ENCODE results near the gene PLS3. TPM values are rescaled to one million over a fixed set of nuclear protein-coding genes. Genes with fewer than 3 reads are reported as not detected.
A peak's percentile ranks its signal among the peaks of the same experiment; 100 is the strongest.

PLS3 gene
- total and polyA plus RNA-seq, 2 of the 13 experiments (the other 11 are each of a cell fraction or from before 2014, with no cell fraction given): 55.7 to 99.9 TPM

- Histone ChIP-seq H4K20me1 (ENCODE audit: insufficient read depth, low read length) (0 out of 2 replicates have a peak, but pooled peaks cover 3% of the 10 kb centered on the region), H3K4me1 (ENCODE audit: insufficient read depth, low read length) (peaks cover 37% of the 10 kb centered on the region), H3K4me2 (ENCODE audit: low read depth, low read length) (peak overlapping the region; percentile 73), H2AFZ (ENCODE audit: low read length) (no peak overlapping the region), H3K36me3 (replicated peaks in 1 of 2; ENCODE audit: control insufficient read depth in 1 of 2, insufficient read depth in 2 of 2, low read length in 2 of 2) (no peaks in the 10 kb centered on the region), H3K4me3 (replicated peaks in 1 of 3; ENCODE audit: insufficient read depth in 1 of 3, low read depth in 2 of 3, low read length in 3 of 3) (peak overlapping the region; percentile 67 to 78 (median 69)), H3K9me3 (ENCODE audit: low read length) (no peaks in the 10 kb centered on the region), H3K79me2 (ENCODE audit: insufficient read depth, low read length) (peaks cover 39% of the 10 kb centered on the region), H3K9ac (ENCODE audit: insufficient read depth, low read depth, low read length) (peak overlapping the region; percentile 75), H3K27me3 (ENCODE audit: control insufficient read depth in 1 of 2, insufficient read depth in 2 of 2, low read length in 2 of 2) (no peaks in the 10 kb centered on the region; a peak in 1 of 5 replicates), H3K27ac (ENCODE audit: extremely low read length, insufficient read depth, low read length) (peak overlapping the region; percentile 78)
- 0% methylated on average over 3 of the region's 55 CpGs for WGBS (ENCODE audit: low lambda C conversion rate)
- DNase-seq (ENCODE audit: low spot score) (peak; percentile 4), ATAC-seq (peak; percentile 64), FAIRE-seq (no peak)
- ChIA-PET CTCF (ENCODE audit: low intra/inter-chr PET ratio, low total read pairs) (no interaction called here), POLR2A (interaction anchor here (0.9 to 2.6 kb wide), 2 partner anchors 21 to 217 kb away, joined by 3 to 18 read pairs; no protein-coding TSS in a partner anchor)
- in situ Hi-C loops (cut with HindIII; ENCODE audit: extremely low pct_ligation_motif_present, low pct_unique_long_range_greater_than_20kb): loop anchor here (5.0 kb wide), 1 partner anchor 230 kb away; no protein-coding TSS in a partner anchor
- BruUV-seq (replicated peaks): TSS peak; percentile 68
- intact Hi-C loops (cut with micrococcal nuclease; ENCODE audit: unreplicated experiment): loop anchor here (5.0 kb wide), 2 partner anchors 215 to 390 kb away; no protein-coding TSS in a partner anchor
- TF ChIP-seq KDM1A (CRISPR knock-in tag; IDR thresholded peaks at IDR 0.05) (no peak), NFKB2 (CRISPR knock-in tag; IDR thresholded peaks at IDR 0.05; ENCODE audit: borderline replicate concordance) (no peak), ZBTB14 (CRISPR knock-in tag; IDR thresholded peaks at IDR 0.05) (no peak), MAZ (IDR thresholded peaks at IDR 0.05; ENCODE audit: borderline replicate concordance, low read depth, low read length) (no peak), MAZ (CRISPR knock-in tag; IDR thresholded peaks at IDR 0.05; ENCODE audit: low read depth) (peak; percentile 6; the same call in 1 of the 2 replicates), JARID2 (CRISPR knock-in tag; IDR thresholded peaks at IDR 0.05; ENCODE audit: insufficient replicate concordance) (no peak), LCORL (IDR thresholded peaks at IDR 0.05) (no peak), LCORL (CRISPR knock-in tag; IDR thresholded peaks at IDR 0.05) (no peak), ZMYM4 (CRISPR knock-in tag; IDR thresholded peaks at IDR 0.05) (no peak), SP1 (IDR thresholded peaks at IDR 0.05) (no peak), SP1 (CRISPR knock-in tag; IDR thresholded peaks at IDR 0.05) (no peak), ZSCAN21 (CRISPR knock-in tag; IDR thresholded peaks at IDR 0.05; ENCODE audit: borderline replicate concordance) (no peak), ZNF709 (CRISPR knock-in tag; IDR thresholded peaks at IDR 0.05) (peak; percentile 48; the same call in 1 of the 2 replicates), CHCHD3 (CRISPR knock-in tag; IDR thresholded peaks at IDR 0.05) (no peak)
- TF ChIP-seq, protein P1, sequence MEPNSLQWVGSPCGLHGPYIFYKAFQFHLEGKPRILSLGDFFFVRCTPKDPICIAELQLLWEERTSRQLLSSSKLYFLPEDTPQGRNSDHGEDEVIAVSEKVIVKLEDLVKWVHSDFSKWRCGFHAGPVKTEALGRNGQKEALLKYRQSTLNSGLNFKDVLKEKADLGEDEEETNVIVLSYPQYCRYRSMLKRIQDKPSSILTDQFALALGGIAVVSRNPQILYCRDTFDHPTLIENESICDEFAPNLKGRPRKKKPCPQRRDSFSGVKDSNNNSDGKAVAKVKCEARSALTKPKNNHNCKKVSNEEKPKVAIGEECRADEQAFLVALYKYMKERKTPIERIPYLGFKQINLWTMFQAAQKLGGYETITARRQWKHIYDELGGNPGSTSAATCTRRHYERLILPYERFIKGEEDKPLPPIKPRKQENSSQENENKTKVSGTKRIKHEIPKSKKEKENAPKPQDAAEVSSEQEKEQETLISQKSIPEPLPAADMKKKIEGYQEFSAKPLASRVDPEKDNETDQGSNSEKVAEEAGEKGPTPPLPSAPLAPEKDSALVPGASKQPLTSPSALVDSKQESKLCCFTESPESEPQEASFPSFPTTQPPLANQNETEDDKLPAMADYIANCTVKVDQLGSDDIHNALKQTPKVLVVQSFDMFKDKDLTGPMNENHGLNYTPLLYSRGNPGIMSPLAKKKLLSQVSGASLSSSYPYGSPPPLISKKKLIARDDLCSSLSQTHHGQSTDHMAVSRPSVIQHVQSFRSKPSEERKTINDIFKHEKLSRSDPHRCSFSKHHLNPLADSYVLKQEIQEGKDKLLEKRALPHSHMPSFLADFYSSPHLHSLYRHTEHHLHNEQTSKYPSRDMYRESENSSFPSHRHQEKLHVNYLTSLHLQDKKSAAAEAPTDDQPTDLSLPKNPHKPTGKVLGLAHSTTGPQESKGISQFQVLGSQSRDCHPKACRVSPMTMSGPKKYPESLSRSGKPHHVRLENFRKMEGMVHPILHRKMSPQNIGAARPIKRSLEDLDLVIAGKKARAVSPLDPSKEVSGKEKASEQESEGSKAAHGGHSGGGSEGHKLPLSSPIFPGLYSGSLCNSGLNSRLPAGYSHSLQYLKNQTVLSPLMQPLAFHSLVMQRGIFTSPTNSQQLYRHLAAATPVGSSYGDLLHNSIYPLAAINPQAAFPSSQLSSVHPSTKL (CRISPR knock-in tag; IDR thresholded peaks at IDR 0.05): no peak
- TF ChIP-seq, protein P2, sequence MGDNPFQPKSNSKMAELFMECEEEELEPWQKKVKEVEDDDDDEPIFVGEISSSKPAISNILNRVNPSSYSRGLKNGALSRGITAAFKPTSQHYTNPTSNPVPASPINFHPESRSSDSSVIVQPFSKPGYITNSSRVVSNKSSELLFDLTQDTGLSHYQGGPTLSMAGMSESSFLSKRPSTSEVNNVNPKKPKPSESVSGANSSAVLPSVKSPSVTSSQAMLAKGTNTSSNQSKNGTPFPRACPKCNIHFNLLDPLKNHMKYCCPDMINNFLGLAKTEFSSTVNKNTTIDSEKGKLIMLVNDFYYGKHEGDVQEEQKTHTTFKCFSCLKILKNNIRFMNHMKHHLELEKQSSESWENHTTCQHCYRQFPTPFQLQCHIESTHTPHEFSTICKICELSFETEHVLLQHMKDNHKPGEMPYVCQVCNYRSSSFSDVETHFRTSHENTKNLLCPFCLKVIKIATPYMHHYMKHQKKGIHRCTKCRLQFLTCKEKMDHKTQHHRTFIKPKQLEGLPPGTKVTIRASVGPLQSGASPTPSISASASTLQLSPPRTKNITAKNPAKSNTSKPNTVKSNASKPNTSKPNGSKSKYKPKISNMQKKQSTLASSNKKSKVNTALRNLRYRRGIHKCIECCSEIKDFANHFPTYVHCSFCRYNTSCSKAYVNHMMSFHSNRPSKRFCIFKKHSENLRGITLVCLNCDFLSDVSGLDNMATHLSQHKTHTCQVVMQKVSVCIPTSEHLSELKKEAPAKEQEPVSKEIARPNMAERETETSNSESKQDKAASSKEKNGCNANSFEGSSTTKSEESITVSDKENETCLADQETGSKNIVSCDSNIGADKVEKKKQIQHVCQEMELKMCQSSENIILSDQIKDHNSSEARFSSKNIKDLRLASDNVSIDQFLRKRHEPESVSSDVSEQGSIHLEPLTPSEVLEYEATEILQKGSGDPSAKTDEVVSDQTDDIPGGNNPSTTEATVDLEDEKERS (CRISPR knock-in tag; IDR thresholded peaks at IDR 0.05): no peak
These were observed 868 bp downstream of the PLS3 start for GRCh38 chrX:115561605-115562479.
